HG03571 (cell line): ENCODE data around the gene POGLUT2.

Source experiments
- ATAC-seq: cut with Tn5 transposase; IDR thresholded peaks from one replicate; pipeline ENCODE4 v1.9.1; 2021; ENCODE audit not compliant: unreplicated experiment

The POGLUT2 gene

GRCh38 chr13:102770435-102770834 is 28.3 kb downstream of the POGLUT2 start:
- no peak for ATAC-seq

DNA sequence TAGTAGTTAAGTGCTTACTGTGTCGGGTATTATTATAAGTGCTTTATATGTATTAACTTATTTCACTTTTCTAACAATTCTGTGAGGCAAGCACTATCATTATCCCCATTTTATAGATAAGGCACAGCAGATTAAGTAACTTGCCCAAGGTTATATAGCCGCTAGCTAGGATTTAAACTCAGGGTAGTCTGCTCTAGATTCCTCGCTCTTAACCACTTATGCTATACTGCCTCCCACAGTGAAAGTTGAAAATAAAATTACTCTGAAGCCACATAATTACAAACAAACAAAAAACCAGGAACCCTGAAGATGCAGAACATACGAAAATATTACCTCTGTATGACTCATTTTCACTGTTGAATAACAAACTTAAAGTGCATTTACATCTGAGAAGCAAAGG is 29.1 kb downstream of the POGLUT2 start:
- ATAC-seq: no peak

GRCh38 chr13:102768909-102769308 is 29.9 kb downstream of the POGLUT2 start:
- ATAC-seq: no peak

DNA sequence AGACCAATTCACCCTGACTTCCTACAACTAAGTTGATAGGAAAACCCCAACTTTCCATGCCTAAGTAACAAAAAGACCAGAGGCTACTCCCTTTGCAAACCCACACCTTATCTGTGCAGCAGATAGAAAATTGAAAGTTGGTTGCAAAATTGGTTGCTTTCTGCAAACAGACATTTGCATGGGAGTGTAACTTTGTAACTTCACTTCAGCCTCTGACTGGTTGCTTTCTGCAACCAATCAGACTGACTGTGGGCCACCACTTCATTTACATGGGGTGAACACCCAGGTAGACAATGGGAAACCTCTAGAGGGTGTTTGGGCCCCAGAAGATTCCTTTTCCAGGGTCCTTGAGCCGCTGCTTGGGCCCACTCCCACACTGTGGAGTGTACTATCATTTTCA is 35.0 kb downstream of the POGLUT2 start:
- no peak for ATAC-seq

DNA sequence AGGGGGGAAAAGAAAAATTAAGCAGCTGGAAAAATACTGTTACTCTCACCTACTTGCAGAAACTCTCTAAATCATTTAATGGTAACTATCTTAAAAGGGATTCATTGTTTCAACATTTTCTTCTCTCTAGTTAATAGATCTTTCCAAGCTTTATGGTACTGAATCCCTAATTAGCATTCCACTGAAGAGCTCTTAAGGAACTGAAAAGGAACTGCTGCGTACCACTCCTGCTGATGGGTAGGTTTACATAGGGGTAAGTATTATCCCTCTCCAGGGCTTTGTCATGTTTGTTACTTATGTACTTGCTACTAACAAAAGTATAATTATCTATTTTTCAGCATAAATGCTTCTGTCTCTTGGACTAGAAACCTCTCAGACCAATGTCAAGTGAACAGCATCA is 37.7 kb downstream of the POGLUT2 start:
- no peak for ATAC-seq

- ATAC-seq: no peak
These were observed 39.9 kb downstream of the POGLUT2 start for GRCh38 chr13:102758842-102759241.

GRCh38 chr13:102757006-102757405 is 41.8 kb downstream of the POGLUT2 start:
- ATAC-seq: no peak

- ATAC-seq: no peak
These were observed 46.9 kb downstream of the POGLUT2 start for GRCh38 chr13:102751886-102752285.

- no peak for ATAC-seq
These were observed 56.3 kb downstream of the POGLUT2 start for GRCh38 chr13:102742506-102742905.

GRCh38 chr13:102742101-102742500 is 56.7 kb downstream of the POGLUT2 start:
- no peak for ATAC-seq
